Measurements from ENCODE around the gene PRR3. TPM values are rescaled to one million over a fixed set of nuclear protein-coding genes. Genes with fewer than 3 reads are reported as not detected.

Gene PRR3
- total and polyA plus RNA-seq, 2 of the 13 experiments (the other 11 are each of a cell fraction or from before 2014, with no cell fraction given), result 14.6 to 21.2 TPM

DNA sequence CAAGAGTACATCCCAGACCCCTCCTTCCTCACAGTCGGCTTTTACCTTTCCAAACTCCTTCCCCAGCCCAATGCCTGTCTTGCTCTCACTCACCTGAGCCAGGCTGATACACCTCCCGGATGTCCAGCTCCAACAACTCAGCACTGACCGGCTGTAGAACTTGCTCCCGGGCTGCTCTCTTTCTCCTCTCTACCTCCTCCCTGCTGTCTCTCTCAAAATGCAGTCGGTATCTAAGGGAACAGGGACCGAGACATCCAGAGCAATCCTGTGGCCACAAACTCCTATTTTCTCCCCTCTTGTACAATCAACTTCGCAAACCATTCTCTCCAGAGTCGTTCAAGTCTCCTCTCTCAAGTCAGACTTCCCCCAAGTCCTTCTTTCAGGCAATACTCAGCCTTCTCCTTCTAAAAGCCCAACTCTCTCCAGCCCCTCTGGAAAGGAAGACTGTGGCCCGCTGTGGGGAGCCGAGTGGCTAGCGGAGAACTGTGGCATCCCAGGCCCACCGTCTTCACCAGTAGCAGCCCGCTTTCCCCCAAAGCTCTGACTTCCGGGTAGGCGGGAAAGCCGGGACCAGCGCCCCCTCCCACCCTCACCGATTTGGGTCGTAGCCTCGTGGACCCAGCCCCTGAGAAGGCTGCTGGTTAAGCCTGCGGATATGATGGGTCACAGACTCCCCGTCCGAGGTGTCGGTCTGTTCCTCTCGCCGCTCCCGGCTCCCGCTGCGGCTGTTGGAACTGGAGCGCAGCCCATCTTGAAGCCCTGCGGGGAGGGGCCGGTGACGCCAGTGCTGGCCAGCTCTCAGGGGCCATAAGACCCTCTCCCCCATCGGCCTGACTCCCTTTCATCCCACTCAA is 1.9 kb upstream of the PRR3 start (continued):
- TF ChIP-seq HNRNPH1 (optimal IDR thresholded peaks at IDR 0.05; ENCODE audit: low read depth, low read length), result no peak
- no peak for TF ChIP-seq ZNF263 (CRISPR knock-in tag; IDR thresholded peaks at IDR 0.05)
- TF ChIP-seq, protein P1, sequence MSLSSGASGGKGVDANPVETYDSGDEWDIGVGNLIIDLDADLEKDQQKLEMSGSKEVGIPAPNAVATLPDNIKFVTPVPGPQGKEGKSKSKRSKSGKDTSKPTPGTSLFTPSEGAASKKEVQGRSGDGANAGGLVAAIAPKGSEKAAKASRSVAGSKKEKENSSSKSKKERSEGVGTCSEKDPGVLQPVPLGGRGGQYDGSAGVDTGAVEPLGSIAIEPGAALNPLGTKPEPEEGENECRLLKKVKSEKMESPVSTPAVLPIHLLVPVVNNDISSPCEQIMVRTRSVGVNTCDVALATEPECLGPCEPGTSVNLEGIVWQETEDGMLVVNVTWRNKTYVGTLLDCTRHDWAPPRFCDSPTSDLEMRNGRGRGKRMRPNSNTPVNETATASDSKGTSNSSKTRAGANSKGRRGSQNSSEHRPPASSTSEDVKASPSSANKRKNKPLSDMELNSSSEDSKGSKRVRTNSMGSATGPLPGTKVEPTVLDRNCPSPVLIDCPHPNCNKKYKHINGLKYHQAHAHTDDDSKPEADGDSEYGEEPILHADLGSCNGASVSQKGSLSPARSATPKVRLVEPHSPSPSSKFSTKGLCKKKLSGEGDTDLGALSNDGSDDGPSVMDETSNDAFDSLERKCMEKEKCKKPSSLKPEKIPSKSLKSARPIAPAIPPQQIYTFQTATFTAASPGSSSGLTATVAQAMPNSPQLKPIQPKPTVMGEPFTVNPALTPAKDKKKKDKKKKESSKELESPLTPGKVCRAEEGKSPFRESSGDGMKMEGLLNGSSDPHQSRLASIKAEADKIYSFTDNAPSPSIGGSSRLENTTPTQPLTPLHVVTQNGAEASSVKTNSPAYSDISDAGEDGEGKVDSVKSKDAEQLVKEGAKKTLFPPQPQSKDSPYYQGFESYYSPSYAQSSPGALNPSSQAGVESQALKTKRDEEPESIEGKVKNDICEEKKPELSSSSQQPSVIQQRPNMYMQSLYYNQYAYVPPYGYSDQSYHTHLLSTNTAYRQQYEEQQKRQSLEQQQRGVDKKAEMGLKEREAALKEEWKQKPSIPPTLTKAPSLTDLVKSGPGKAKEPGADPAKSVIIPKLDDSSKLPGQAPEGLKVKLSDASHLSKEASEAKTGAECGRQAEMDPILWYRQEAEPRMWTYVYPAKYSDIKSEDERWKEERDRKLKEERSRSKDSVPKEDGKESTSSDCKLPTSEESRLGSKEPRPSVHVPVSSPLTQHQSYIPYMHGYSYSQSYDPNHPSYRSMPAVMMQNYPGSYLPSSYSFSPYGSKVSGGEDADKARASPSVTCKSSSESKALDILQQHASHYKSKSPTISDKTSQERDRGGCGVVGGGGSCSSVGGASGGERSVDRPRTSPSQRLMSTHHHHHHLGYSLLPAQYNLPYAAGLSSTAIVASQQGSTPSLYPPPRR (CRISPR knock-in tag; IDR thresholded peaks at IDR 0.05; ENCODE audit: borderline replicate concordance), result peak; percentile 5; the same call in 1 of the 2 replicates
- TF ChIP-seq, protein P2, sequence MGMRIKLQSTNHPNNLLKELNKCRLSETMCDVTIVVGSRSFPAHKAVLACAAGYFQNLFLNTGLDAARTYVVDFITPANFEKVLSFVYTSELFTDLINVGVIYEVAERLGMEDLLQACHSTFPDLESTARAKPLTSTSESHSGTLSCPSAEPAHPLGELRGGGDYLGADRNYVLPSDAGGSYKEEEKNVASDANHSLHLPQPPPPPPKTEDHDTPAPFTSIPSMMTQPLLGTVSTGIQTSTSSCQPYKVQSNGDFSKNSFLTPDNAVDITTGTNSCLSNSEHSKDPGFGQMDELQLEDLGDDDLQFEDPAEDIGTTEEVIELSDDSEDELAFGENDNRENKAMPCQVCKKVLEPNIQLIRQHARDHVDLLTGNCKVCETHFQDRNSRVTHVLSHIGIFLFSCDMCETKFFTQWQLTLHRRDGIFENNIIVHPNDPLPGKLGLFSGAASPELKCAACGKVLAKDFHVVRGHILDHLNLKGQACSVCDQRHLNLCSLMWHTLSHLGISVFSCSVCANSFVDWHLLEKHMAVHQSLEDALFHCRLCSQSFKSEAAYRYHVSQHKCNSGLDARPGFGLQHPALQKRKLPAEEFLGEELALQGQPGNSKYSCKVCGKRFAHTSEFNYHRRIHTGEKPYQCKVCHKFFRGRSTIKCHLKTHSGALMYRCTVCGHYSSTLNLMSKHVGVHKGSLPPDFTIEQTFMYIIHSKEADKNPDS (CRISPR knock-in tag; IDR thresholded peaks at IDR 0.05), result peak; percentile 25; the same call in 1 of the 2 replicates
- TF ChIP-seq AGO2 (optimal IDR thresholded peaks at IDR 0.05; ENCODE audit: low read depth, low read length), result no peak
- TF ChIP-seq KDM2A (CRISPR knock-in tag; IDR thresholded peaks at IDR 0.05; ENCODE audit: borderline replicate concordance, low read depth), result 0 out of 2 replicates have a peak, but pooled peaks have one; percentile 3
- no peak for TF ChIP-seq ZNF367 (CRISPR knock-in tag; IDR thresholded peaks at IDR 0.05; ENCODE audit: borderline replicate concordance)
- peak; percentile 57; the same call in 1 of the 2 replicates for TF ChIP-seq SMAD9 (CRISPR knock-in tag; IDR thresholded peaks at IDR 0.05)
- TF ChIP-seq ZNF567 (CRISPR knock-in tag; IDR thresholded peaks at IDR 0.05; ENCODE audit: borderline replicate concordance), result no peak
- TF ChIP-seq ZNF670 (CRISPR knock-in tag; IDR thresholded peaks at IDR 0.05; ENCODE audit: borderline replicate concordance), result no peak
- TF ChIP-seq SOX6 (IDR thresholded peaks at IDR 0.05), result no peak
- TF ChIP-seq SOX6 (CRISPR knock-in tag; IDR thresholded peaks at IDR 0.05), result no peak
- peak; percentile 0 for TF ChIP-seq MED8 (CRISPR knock-in tag; IDR thresholded peaks at IDR 0.05; ENCODE audit: insufficient replicate concordance)
